Left kidney (tissue), 8 donors: Measurements from ENCODE around the gene WIPF2. TPM values are rescaled to one million over a fixed set of nuclear protein-coding genes. Genes with fewer than 3 reads are reported as not detected.

ENCODE experiments used
- DNase-seq: peaks from one replicate; pipeline ENCODE4 v3.0.0-alpha.2; 2013
- long read RNA-seq, 8 donors: transcript quantifications; one replicate each; lab custom pipeline, GENCODE V29; 2026
- polyA plus RNA-seq: library from polyadenylated mRNA; unstranded; fragments of 120-200 nt; gene quantifications from one replicate; pipeline ENCODE4 v1.2.1, GENCODE V29; 2013; ENCODE audit not compliant: insufficient read length

The WIPF2 gene
- 33.3 TPM for polyA plus RNA-seq
- long read RNA-seq, donor 1, full-length matches to known transcripts: 8 of 24 reads
- long read RNA-seq, donor 1, partial matches to known transcripts: 16 of 24 reads
- long read RNA-seq, donor 1, other reads (novel, unspliced or antisense): 0 of 24 reads
- long read RNA-seq, donor 2, full-length matches to known transcripts: 5 of 33 reads
- long read RNA-seq, donor 2, partial matches to known transcripts: 28 of 33 reads
- long read RNA-seq, donor 2, other reads (novel, unspliced or antisense): 0 of 33 reads
- long read RNA-seq, donor 3, transcript WIPF2-205 (3 exons, 554 nt): major isoform, 6 of 14 reads
- long read RNA-seq, donor 3, partial matches to known transcripts: 8 of 14 reads
- long read RNA-seq, donor 3, other reads (novel, unspliced or antisense): 0 of 14 reads
- long read RNA-seq, donor 4: 0 reads
- long read RNA-seq, donor 5, full-length matches to known transcripts: 3 of 17 reads
- long read RNA-seq, donor 5, partial matches to known transcripts: 14 of 17 reads
- long read RNA-seq, donor 5, other reads (novel, unspliced or antisense): 0 of 17 reads
- long read RNA-seq, donor 6, transcript WIPF2-205 (3 exons, 554 nt): major isoform, 6 of 19 reads
- long read RNA-seq, donor 6, partial matches to known transcripts: 13 of 19 reads
- long read RNA-seq, donor 6, other reads (novel, unspliced or antisense): 0 of 19 reads
- long read RNA-seq, donor 7, partial matches to known transcripts: 27 of 31 reads
- long read RNA-seq, donor 7, other reads (novel, unspliced or antisense): 0 of 31 reads
- long read RNA-seq, donor 8: 0 reads

- peak; percentile 98 for DNase-seq
Measured at GRCh38 chr17:40218740-40219593, at the start of gene WIPF2. Gene WIPF2, plus strand, starts transcription at chr17:40219304. Its CDS starts 37,156 bp downstream, at chr17:40256460.

GRCh38 chr17:40170325-40170724, 48.8 kb upstream of the WIPF2 start:
- DNase-seq: no peak

- no peak for DNase-seq
Measured at GRCh38 chr17:40171750-40172149, 47.4 kb upstream of the WIPF2 start.

GRCh38 chr17:40173091-40173777, 45.9 kb upstream of the WIPF2 start:
- DNase-seq: no peak

GRCh38 chr17:40173778-40174135, 45.3 kb upstream of the WIPF2 start:
- DNase-seq: no peak

- DNase-seq: no peak
Measured at GRCh38 chr17:40174514-40174913, 44.6 kb upstream of the WIPF2 start.

- no peak for DNase-seq
Measured at GRCh38 chr17:40175928-40176753, 43.0 kb upstream of the WIPF2 start.

GRCh38 chr17:40176754-40177110, 42.4 kb upstream of the WIPF2 start:
- no peak for DNase-seq

- DNase-seq: peak; percentile 73
Measured at GRCh38 chr17:40177275-40177874, 41.7 kb upstream of the WIPF2 start, which contains the start of gene RAPGEFL1. Gene RAPGEFL1, plus strand, starts transcription at chr17:40177470. Its CDS starts 392 bp downstream, at chr17:40177862.

- no peak for DNase-seq
Measured at GRCh38 chr17:40178021-40178601, 41.0 kb upstream of the WIPF2 start.

GRCh38 chr17:40178660-40179059, 40.4 kb upstream of the WIPF2 start:
- DNase-seq: no peak

GRCh38 chr17:40179923-40180659, 39.0 kb upstream of the WIPF2 start:
- DNase-seq: no peak

- no peak for DNase-seq
Measured at GRCh38 chr17:40180694-40181093, 38.4 kb upstream of the WIPF2 start.

GRCh38 chr17:40181205-40181604, 37.9 kb upstream of the WIPF2 start:
- no peak for DNase-seq

- DNase-seq: no peak
Measured at GRCh38 chr17:40182606-40183005, 36.5 kb upstream of the WIPF2 start.

GRCh38 chr17:40187238-40187637, 31.9 kb upstream of the WIPF2 start:
- DNase-seq: no peak

GRCh38 chr17:40188694-40189093, 30.4 kb upstream of the WIPF2 start:
- no peak for DNase-seq

GRCh38 chr17:40190197-40191021, 28.7 kb upstream of the WIPF2 start:
- DNase-seq: no peak
